Left ventricle myocardium superior (tissue), 1 donor: ENCODE measurements around the gene NHS. TPM values are rescaled to one million over a fixed set of nuclear protein-coding genes. Genes with fewer than 3 reads are reported as not detected.
"Not testable (repeated sequence)": the region's sequence is repeated elsewhere in the genome, so short reads cannot be mapped to it uniquely, and the experiment has no call there.

Experiments
- ATAC-seq: fragments of 200-7000 bp; cut with Tn5 transposase; one replicate; pipeline ENCODE4 v1.9.1; 2020; ENCODE audit warnings: mild to moderate bottlenecking, moderate library complexity
- DNase-seq: peaks from one replicate; pipeline ENCODE4 v3.0.0-alpha.2; 2020
- intact Hi-C: fragments of 100-400 bp; cut with micrococcal nuclease; formaldehyde crosslinking; loops from one replicate; pipeline ENCODE4 v1.11.0; 2022
- total RNA-seq: library from RNA; stranded (reverse); fragmentation: NEBNext Ultra II Directional; extraction: Animal tissue kit (Norgen Biotek cat#: 25700); gene quantifications from one replicate; pipeline ENCODE4 v1.2.1, GENCODE V29; 2021
- donor health status: DM: no; HTN: yes; CAD: no; lungs with severe emphysema.

The NHS gene
- total RNA-seq, 1 donor from 2014 or later: 1.9 TPM

DNA sequence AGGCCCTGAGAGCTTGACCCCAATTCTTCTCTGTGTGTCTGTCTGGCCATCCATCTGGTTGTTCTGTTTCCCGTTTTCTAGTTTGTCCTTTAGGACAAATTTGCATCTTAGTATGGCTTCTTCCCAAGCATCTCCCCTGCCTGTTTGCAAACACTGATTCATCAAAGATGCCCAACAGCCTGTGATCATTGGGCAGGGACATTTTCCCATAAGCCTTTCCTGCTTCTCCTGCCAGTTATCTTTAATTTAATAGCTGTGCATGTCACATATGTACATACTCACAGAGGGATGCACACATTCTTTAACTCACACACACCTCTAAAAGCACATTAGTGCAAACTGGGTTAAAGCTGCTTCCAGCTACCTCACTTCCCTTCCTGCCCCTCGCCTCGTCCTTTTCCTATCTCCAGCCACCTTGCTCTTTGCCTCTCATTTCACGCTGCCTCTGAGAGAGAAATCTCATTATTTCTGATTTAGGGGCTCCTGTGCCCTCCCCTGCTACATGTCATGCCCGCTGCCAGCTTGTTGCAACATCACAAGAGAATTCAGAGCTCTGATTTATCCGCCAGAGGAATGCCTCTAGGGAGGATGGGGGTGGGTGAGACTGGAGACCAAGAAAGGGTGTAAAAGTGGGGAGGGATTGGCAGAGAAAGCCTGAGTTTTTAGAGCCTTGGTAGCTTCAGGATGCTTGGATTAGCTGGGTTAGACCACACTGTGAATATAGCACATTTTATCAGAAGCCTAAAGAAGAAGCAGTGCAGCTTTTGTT lies 100.6 kb downstream of the NHS start:
- ATAC-seq (no peak), DNase-seq (peak; percentile 19)
- intact Hi-C loops: no loop called here

DNA sequence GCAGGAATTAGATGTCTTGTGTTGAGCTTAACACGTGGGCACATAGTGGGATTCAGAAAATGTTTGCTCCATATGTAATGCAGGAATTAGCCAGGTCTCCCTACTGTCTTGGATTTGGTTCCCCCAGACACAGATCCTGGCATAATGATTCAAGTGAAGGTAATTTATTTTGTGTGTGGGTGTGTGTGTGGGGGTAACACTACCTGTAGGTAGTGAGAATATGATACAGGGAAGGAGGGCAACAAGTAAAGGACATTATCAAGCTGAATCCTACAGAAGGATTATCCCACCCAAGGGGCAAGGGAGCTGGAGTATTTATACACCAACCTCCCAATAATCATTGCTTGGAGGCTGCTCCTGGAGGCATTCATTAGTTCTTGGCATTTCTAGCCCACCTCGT lies 101.4 kb downstream of the NHS start:
- intact Hi-C loops: no loop called here
- DNase-seq (no peak), ATAC-seq (no peak)

DNA sequence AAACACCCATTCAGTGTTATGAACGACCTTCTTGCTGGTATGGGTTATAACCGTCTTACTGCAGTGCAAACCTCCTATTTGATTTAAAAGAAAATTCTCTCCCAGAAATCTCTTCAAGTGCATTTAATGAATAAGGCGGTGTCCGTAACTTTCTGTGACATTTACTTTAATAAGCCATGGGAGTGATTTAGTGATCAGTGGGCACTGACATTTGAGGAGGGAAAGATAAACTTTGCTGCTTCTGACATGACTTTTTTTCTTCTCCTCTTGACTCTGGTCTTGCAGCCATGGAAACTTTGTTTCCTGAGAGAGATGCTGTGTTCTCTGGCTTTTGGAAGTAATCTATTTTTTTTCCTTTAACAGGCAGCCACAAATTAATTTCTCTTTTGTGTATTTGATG lies 106.1 kb downstream of the NHS start:
- DNase-seq (no peak), ATAC-seq (no peak)
- intact Hi-C loops: no loop called here

DNA sequence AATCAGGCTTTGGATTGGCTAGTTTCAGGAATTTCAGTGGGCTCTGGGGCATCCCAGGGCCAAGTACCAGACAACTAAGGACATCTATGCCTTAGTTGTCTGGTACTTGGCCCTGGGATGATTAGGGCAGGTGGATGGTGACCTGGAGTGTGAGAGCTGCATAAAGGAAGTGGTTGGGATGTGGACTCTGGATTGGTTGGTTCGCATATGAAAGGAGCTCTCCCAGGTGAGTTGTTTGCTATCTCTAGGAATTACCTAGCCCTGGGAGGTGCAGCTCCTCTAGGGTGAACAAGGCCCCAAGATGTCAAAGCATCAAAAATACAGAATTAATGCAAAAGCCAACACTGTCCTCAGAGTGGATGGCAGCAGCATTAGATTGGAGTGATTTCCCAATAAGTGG lies 109.6 kb downstream of the NHS start:
- intact Hi-C loops: no loop called here
- DNase-seq (no peak), ATAC-seq (no peak)

DNA sequence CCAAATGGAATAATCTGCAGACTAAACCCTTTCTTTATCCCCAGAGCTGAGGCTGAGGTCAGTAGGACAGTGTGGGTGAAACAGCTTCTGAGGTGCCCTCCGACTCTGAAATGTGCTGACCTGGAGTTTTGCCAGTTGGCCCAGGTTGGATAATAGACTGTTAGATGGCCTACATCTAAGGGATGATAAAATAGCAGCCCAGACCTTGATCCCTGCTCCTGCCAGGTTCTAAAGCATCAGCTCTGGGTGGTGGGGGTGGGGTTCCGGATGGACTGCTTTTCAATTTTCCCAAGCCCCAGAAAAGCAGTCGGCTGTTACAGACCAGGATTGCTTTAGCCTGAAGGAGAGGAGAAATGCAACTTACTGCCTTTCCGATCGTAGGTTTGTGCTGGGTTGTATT lies 110.4 kb downstream of the NHS start:
- ATAC-seq (no peak), DNase-seq (no peak)
- intact Hi-C loops: no loop called here

DNA sequence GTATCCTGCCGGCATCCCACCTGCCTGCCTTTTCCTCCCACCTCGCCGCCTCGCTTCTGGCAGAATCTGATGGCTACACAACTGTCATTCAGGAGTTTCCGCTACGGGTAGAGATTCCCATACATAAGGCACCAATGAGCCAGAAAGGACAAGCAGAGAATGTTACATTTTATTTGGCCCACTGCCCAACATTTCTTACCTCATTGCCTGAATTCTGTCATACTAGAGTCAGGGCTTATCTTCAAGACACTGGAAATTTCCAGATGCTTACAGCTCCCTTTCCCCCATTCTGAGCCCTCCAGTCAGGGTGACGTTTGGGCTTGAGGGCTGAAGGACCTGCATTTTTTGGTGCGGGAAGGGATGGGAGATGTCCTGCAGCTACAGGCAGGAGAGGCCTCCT lies 113.0 kb downstream of the NHS start:
- ATAC-seq (no peak), DNase-seq (no peak)
- intact Hi-C loops: no loop called here

DNA sequence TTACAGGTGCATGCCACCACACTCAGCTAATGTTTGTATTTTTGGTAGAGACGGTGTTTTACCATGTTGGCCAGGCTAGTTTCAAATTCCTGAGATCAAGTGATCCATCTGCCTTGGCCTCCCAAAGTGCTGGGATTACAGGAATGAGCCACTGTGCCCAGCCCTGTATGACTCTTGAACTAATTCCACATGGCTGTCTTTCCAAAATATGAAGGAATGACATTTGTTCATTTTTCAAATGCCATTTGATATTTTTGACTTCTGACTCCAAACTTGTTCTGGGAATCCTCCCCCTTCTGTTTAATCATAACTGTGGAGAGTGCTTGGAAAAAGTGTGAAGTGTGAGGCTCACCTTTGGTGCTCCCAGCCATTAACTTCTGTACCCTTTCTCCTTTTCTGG lies 119.2 kb downstream of the NHS start:
- intact Hi-C loops: no loop called here
- DNase-seq: no peak
- no peak for ATAC-seq

DNA sequence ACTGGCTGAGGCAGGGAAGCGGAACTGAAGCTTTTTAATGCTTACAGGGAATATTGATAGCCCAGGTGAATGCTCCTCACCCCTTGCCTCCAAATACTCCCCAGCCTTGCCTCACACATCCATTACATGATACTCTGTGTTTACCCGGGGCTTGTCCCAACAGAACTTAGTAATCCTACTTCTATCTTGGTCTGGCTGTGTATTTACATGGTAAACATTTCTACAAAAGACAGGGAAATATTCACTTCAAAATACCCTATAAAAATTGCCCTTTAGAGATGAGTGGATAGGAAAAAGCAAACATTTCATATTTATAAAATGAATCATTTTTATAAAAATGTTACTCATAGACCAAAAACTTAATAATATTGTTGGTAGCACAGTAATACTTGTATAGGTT lies 120.1 kb downstream of the NHS start:
- intact Hi-C loops: no loop called here
- no peak for ATAC-seq
- no peak for DNase-seq

DNA sequence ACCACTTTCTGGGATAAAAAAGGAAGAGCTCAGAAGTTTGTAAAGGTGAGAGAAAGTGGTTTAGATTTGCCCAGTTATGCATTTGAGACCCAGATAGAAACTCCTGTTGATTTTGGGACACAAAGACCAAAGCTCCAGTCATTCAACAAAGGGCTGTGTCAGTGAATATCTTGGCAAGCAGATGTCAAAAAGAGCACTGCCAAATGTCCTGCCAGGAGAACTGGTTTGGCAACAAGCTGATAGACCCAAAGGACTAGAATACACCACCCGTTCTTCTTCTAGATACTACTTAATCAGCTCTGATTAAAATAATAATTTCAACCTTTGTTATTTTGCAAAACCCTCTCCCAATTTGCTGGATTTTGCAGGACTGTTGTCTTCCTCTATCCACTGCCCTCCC lies 121.4 kb downstream of the NHS start:
- intact Hi-C loops: no loop called here
- ATAC-seq (peak; percentile 59), DNase-seq (no peak)

DNA sequence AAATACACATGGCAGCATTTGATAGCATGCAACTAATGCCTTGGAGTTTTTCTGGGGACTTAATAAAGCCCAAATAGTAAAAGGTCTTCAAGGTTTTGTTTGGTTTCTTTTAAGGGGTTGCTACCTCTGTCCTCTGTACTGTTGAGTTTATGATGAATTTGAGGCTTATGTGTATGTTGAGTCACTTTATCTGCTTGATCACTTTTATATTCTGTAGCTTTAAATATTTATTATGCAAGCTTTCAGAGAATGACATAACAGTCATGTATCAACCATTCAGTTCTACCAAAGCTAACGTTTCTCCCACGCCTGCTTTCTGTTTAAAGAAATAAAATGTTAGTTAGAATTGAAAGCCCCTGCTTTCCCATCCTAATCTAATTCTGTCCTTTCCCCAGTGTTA lies 122.2 kb downstream of the NHS start:
- intact Hi-C loops: no loop called here
- ATAC-seq (no peak), DNase-seq (no peak)

DNA sequence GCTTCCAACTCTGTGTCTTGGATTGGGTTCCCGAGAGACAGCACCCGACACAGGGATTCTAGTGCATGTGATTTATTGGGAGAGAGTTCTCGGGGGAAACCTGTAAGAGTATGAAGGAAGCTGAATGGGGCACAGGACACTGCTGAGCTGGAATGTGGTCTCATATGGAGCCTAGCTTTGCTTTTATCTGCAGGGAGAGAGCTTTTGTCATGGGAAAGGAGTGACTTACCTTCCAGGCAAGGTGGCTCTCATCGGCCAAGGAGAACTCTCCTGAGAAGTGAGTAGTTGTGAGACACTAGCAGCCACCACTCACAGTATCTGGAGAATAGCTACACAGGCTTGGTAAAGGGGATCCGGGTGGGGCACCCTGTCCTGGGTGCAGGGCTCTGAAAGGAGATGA lies 124.5 kb downstream of the NHS start:
- ATAC-seq (no peak), DNase-seq (no peak)
- intact Hi-C loops: no loop called here

DNA sequence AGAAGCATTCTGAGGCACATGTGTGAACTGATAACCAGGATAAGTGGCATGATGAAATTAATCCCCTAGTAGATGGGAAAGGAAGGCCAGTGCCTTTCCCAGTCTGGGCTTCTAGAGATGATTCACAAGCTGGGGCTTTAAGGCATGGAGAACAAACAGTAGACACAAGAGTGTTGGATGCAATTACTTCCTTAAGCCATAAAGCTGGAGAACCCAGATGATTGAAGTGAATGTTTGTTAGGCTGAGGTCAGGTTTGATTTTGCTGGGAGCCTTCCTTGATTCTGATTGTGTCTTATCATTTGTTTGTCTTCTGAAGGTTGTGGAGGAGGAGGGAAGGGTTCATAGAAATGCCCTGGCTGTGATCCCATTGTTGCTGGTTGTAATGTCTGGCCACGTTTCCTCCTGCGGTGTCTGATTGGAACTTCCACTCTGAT lies 125.2 kb downstream of the NHS start:
- DNase-seq (no peak), ATAC-seq (no peak)
- intact Hi-C loops: no loop called here

DNA sequence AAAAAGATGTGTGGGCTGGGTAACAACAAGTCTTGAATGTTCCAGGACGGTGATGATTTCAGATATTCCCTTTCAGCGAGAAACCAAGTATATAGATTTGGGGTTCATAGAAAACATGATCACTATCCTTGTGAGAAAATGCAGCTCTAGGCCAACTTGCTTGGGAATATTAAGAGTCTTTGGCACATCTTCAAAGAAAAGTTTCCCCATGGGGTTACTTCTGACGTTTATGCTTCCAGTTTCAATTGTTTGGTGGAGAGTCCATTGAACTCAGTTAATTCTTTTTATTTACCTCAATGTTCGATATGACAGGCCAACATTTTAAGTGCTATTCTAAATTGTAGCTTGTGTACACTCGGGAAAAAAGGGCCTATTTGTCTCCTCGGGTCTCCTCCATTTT lies 126.7 kb downstream of the NHS start:
- intact Hi-C loops: no loop called here
- DNase-seq (no peak), ATAC-seq (no peak)

DNA sequence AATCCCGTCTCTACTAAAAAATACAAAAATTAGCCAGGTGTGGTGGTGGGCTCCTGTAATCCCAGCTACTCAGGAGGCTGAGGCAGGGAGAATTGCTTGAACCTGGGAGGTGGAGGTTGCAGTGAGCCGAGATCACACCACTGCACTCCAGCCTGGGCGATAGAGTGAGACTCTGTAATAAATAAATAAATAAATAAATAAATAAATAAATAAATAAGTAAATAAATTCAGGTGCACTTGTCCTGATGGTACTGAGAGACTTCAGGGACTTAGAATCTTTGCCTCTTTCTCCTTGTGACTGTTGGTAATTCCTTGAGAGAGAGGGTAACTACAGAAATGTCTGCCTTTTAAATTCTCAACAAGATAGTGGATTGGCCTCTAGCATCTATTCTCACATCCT lies 131.4 kb downstream of the NHS start:
- DNase-seq, ATAC-seq, intact Hi-C loops: not testable (repeated sequence)

DNA sequence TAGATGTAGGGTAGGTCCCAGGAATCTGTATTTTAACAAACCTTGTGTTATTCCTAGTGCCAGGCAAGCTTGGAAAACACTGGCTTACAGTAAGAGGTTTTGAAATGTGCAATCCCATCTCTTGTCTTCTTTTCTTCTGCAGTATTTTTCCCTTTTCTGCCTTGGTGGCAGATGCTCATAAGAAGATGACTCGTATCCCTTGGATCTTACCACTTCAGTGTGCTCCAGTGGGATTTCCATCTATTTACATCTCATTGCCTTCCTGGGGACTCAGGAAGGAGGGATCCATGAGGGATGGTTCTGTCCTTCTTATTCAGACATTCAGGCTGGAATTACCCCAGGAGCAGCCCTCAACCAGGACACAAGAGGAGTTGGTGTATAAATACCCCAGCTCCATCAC lies 136.6 kb downstream of the NHS start:
- ATAC-seq (no peak), DNase-seq (no peak)
- intact Hi-C loops: no loop called here

DNA sequence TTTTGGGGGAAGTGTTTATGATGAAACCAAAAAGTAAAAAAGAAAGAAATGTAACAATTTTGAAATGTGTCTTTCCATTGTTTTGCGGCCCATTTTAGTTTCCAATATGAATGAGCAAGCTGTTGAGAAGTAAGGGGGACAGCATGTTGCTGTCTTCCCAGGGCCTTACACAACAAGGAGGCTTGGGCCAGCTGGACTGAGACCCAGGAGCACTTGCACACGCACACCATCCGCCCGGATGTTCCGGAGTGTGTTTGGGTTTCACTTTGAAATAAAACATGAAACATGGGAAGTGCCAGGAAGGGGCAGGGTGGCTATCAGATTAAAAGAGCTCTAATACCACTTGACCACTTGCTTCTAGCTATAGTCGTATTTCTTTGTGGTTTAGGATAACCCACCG lies 144.4 kb downstream of the NHS start:
- intact Hi-C loops: no loop called here
- peak; percentile 75 for DNase-seq
- peak; percentile 97 for ATAC-seq

DNA sequence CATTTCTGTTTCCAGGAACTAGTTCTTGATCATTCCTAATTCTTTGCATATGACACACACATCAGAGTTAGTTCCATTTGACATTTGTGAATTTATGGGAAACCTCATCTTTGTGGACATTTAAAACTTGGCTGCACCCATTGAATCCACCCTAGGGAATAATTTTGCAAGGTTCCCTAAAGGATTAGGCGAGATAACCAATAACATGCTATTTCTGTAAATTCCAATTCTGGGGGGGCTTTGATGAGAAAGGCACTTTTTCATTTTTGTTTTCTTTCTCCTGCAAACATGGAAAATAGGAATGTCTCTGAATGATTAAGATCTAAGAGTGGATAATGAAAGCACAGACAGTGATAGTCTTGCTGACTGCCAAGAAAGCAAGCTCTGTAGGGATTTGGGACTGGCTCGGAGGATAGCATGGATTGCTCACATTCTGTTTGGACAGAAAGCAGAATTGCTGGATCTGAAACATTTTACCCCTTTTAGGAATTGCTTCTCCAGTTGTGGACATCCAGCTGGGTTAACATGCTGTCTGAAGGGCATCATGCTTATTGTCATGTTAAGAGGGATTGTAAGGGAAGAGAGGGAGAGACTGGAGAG lies 145.1 kb downstream of the NHS start:
- ATAC-seq (peak; percentile 73), DNase-seq (no peak)
- intact Hi-C loops: no loop called here

DNA sequence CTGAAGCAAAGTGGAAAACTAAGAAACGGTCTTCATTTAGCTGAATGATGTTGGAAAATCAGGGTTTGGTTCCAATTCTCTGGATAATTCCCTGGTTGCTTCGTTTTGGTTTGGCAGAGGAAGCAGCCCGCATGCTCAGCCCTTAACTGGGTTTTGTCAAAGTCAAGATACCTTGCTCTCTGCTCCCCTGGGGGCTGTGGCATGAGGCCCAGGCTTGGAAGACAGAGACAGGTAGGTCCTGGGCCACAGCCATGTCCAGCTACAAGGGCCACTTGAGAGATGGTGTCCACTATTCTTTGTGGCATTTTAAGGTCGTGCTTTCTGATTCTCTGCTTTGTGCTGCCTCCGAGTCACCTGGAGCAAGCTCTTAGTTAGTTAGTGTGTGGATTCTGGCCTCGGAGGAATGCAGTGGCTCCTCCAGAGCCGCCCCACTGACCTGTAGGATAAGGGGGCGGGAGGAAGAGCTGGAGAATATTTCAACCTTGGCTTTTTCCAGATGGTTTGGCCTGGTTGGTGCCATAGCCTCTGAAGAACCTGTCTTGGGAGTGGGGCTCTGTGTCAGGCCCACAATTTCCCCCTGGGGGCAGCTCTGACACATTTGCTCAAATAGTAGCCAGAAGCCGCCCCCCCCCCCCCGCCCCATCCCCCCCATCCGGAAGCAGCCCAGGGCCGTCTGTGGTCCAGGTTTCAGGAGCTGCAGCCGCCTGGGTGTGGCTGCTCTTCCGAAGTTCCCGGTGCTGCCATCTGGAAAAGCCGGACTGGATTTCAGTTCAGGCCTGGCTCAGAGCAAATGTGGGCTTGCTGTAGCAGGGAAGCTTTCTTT lies 147.1 kb downstream of the NHS start:
- DNase-seq (no peak), ATAC-seq (no peak)
- intact Hi-C loops: no loop called here

DNA sequence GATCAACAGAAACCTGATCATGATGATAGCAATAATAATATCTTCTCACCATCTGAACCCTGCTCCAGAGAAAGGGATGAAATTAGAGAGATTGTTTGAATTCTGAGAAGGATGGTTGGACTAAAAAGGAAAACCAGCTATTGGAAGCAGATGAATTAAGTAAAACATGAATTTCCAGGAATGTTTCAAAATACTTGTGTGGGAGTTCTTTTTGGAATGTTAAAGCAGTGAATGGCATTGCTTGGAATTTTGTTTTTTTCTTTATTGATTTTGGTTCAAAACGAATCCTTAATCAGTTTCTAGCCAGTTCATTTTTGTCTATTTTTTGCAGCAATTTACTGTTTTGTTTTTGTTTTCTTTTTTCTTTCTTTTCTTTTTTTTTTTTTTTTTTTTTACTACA lies 150.3 kb downstream of the NHS start:
- intact Hi-C loops: no loop called here
- DNase-seq (no peak), ATAC-seq (no peak)

DNA sequence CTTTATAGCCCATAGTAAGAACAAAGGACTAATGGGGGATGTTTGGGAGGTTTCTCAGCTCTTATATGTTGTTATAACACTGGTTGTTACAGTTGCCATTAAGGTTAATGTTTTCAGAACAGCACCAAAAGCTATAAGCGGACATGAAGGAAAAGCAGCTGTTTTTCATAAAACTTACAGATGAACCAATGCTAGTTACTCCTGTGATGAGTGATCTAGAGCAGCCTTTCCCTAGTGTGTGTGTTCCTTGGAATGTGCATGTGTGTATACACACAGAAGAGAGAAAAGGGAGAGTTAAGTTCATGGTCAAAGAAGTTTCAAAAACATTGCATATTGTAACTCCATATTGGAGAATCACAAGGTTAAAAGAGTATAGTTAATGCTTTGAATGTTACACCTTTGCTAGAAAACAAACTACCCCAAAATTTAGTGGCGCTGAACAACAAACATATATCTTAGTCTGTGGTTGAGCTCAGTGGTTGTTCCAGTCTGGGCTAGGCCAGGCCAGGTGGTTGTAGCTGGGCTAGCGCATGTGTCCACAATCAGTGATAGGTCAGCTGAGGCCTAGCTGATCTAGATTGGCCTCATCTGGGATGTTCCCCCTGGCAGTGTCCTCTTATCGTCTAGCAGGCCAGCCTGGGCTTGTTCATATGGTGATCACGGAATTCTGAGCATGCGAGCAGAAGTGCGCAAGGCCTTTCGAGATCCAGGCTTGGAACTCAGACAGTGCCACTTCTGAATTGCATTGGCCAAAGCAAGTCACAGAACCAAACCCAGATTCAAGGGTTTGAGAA lies 151.0 kb downstream of the NHS start:
- no peak for DNase-seq
- no peak for ATAC-seq
- intact Hi-C loops: no loop called here
